ENCODE results near the gene PHYKPL. TPM values are rescaled to one million over a fixed set of nuclear protein-coding genes. Genes with fewer than 3 reads are reported as not detected.

PHYKPL gene
- polyA plus RNA-seq, 1 donor from 2014 or later = 16.9 TPM

DNA sequence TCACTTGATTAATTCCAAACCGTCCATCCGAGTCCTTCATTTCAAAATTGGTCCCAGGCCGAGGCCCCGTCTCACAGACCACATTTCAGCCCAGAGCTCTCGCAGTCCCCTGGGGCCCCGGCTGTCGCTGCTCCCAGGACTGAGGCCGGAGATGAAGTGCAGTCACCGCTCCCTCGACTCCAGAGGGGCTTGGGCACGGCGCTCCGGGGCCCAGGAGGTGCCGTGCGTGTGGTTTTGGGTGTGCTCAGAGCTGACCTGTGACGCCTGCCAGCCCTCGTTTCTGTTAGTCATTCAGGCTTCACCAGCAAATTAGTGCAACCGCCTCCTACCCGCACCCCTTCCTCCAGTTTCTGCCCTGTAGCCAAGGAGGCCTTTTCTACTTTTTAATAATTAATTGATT, 48.7 kb upstream of the PHYKPL start:
- Histone ChIP-seq H3K27me3 (ENCODE audit: insufficient read depth, low read depth, low read length) (no peaks in the 10 kb centered on the region), H3K27ac (ENCODE audit: low read length) (no peak overlapping the region), H3K36me3 (ENCODE audit: insufficient read depth, low read length) (no peaks in the 10 kb centered on the region), H3K4me3 (ENCODE audit: low read length) (no peak overlapping the region), H3K79me2 (replicated peaks; ENCODE audit: insufficient read depth, low read length) (no peaks in the 10 kb centered on the region), H3K9ac (ENCODE audit: low read length) (no peak overlapping the region), H2AFZ (ENCODE audit: low read depth, low read length) (no peak overlapping the region), H3K9me3 (ENCODE audit: low read length) (no peaks in the 10 kb centered on the region), H4K20me1 (ENCODE audit: insufficient read depth) (no peaks in the 10 kb centered on the region), H3K4me2 (ENCODE audit: low read length) (no peak overlapping the region), H3F3A (ENCODE audit: insufficient read depth, low read length, poor library complexity, severe bottlenecking) (no peaks in the 10 kb centered on the region), H3K9me2 (ENCODE audit: insufficient read depth, low read length) (no peaks in the 10 kb centered on the region)
- TF ChIP-seq RAD21 (conservative IDR thresholded peaks at IDR 0.05) (no peak), SMC3 (conservative IDR thresholded peaks at IDR 0.05; ENCODE audit: poor library complexity) (no peak), EZH2 (IDR thresholded peaks at IDR 0.05; ENCODE audit: borderline replicate concordance, insufficient read depth, low read length, poor library complexity, severe bottlenecking) (no peak), EP300 (conservative IDR thresholded peaks at IDR 0.05; ENCODE audit: poor library complexity, severe bottlenecking) (no peak), MXI1 (conservative IDR thresholded peaks at IDR 0.05; ENCODE audit: poor library complexity, severe bottlenecking) (no peak), POLR2AphosphoS5 (IDR thresholded peaks at IDR 0.05) (no peak), TAF1 (IDR thresholded peaks at IDR 0.05; ENCODE audit: low read depth) (no peak)
- TF ChIP-seq, protein P1, sequence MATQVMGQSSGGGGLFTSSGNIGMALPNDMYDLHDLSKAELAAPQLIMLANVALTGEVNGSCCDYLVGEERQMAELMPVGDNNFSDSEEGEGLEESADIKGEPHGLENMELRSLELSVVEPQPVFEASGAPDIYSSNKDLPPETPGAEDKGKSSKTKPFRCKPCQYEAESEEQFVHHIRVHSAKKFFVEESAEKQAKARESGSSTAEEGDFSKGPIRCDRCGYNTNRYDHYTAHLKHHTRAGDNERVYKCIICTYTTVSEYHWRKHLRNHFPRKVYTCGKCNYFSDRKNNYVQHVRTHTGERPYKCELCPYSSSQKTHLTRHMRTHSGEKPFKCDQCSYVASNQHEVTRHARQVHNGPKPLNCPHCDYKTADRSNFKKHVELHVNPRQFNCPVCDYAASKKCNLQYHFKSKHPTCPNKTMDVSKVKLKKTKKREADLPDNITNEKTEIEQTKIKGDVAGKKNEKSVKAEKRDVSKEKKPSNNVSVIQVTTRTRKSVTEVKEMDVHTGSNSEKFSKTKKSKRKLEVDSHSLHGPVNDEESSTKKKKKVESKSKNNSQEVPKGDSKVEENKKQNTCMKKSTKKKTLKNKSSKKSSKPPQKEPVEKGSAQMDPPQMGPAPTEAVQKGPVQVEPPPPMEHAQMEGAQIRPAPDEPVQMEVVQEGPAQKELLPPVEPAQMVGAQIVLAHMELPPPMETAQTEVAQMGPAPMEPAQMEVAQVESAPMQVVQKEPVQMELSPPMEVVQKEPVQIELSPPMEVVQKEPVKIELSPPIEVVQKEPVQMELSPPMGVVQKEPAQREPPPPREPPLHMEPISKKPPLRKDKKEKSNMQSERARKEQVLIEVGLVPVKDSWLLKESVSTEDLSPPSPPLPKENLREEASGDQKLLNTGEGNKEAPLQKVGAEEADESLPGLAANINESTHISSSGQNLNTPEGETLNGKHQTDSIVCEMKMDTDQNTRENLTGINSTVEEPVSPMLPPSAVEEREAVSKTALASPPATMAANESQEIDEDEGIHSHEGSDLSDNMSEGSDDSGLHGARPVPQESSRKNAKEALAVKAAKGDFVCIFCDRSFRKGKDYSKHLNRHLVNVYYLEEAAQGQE (IDR thresholded peaks at IDR 0.05; ENCODE audit: borderline replicate concordance) = no peak
- TF ChIP-seq, protein P2, sequence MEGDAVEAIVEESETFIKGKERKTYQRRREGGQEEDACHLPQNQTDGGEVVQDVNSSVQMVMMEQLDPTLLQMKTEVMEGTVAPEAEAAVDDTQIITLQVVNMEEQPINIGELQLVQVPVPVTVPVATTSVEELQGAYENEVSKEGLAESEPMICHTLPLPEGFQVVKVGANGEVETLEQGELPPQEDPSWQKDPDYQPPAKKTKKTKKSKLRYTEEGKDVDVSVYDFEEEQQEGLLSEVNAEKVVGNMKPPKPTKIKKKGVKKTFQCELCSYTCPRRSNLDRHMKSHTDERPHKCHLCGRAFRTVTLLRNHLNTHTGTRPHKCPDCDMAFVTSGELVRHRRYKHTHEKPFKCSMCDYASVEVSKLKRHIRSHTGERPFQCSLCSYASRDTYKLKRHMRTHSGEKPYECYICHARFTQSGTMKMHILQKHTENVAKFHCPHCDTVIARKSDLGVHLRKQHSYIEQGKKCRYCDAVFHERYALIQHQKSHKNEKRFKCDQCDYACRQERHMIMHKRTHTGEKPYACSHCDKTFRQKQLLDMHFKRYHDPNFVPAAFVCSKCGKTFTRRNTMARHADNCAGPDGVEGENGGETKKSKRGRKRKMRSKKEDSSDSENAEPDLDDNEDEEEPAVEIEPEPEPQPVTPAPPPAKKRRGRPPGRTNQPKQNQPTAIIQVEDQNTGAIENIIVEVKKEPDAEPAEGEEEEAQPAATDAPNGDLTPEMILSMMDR (IDR thresholded peaks at IDR 0.05; ENCODE audit: poor library complexity, severe bottlenecking) = no peak

DNA sequence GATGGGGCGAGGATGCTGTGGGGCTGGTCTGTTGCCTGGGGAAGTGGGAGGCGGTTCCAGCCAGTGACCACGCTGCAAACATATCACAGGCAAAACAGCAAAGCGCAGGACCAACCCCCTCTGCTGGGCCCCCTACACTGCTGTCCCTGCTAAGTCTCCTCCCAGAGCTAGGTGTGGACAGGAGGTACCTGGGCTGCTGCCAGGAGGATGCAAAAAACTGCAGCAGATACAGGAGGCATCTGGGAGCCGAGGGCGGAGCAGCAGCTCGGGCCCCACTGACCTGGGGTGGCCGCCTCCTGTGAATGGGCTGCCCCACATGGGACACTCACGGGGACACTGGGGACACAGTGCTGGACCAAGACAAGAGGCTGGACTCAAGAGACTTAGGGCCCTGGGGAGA, 48.0 kb upstream of the PHYKPL start:
- H3F3A ChIP-seq (ENCODE audit: insufficient read depth, low read length, poor library complexity, severe bottlenecking) = no peaks in the 10 kb centered on the region
- TF ChIP-seq TAF1 (IDR thresholded peaks at IDR 0.05; ENCODE audit: low read depth) = no peak
- TF ChIP-seq EZH2 (IDR thresholded peaks at IDR 0.05; ENCODE audit: borderline replicate concordance, insufficient read depth, low read length, poor library complexity, severe bottlenecking) = no peak
- TF ChIP-seq RAD21 (conservative IDR thresholded peaks at IDR 0.05) = no peak
- TF ChIP-seq POLR2AphosphoS5 (IDR thresholded peaks at IDR 0.05) = no peak
- TF ChIP-seq SMC3 (conservative IDR thresholded peaks at IDR 0.05; ENCODE audit: poor library complexity) = no peak
- TF ChIP-seq, protein P1 (IDR thresholded peaks at IDR 0.05; ENCODE audit: borderline replicate concordance) = no peak
- no peak for TF ChIP-seq MXI1 (conservative IDR thresholded peaks at IDR 0.05; ENCODE audit: poor library complexity, severe bottlenecking)
- no peak for TF ChIP-seq EP300 (conservative IDR thresholded peaks at IDR 0.05; ENCODE audit: poor library complexity, severe bottlenecking)
- TF ChIP-seq, protein P2 (IDR thresholded peaks at IDR 0.05; ENCODE audit: poor library complexity, severe bottlenecking) = no peak
- H3K9me2 ChIP-seq (ENCODE audit: insufficient read depth, low read length) = no peaks in the 10 kb centered on the region
- H3K9ac ChIP-seq (ENCODE audit: low read length) = no peak overlapping the region
- H3K4me2 ChIP-seq (ENCODE audit: low read length) = no peak overlapping the region
- H4K20me1 ChIP-seq (ENCODE audit: insufficient read depth) = no peaks in the 10 kb centered on the region
- H3K4me3 ChIP-seq (ENCODE audit: low read length) = no peak overlapping the region
- no peaks in the 10 kb centered on the region for H3K9me3 ChIP-seq (ENCODE audit: low read length)
- no peaks in the 10 kb centered on the region for H3K79me2 ChIP-seq (replicated peaks; ENCODE audit: insufficient read depth, low read length)
- no peak overlapping the region for H3K27ac ChIP-seq (ENCODE audit: low read length)
- no peaks in the 10 kb centered on the region for H3K27me3 ChIP-seq (ENCODE audit: insufficient read depth, low read depth, low read length)
- no peak overlapping the region for H2AFZ ChIP-seq (ENCODE audit: low read depth, low read length)
- no peaks in the 10 kb centered on the region for H3K36me3 ChIP-seq (ENCODE audit: insufficient read depth, low read length)

All from neural cell (in vitro differentiated cells).